Neural cell (in vitro differentiated cells): ENCODE data around the gene SSBP1.
"Not testable (repeated sequence)": the region's sequence is repeated elsewhere in the genome, so short reads cannot be mapped to it uniquely, and the experiment has no call there.

Experiments
- CTCF ChIP-seq: fragments of 450-650 bp; IDR thresholded peaks from 2 replicates; pipeline ENCODE4 v1.5.1; 2014; ENCODE audit warnings: antibody characterized with exemption, mild to moderate bottlenecking, moderate library complexity; ENCODE audit not compliant: poor library complexity, severe bottlenecking
- EP300 ChIP-seq: fragments of 450-650 bp; conservative IDR thresholded peaks from 2 replicates; pipeline ENCODE4 v1.6.1; 2014; ENCODE audit warnings: antibody characterized with exemption, mild to moderate bottlenecking, moderate library complexity; ENCODE audit not compliant: poor library complexity, severe bottlenecking
- EZH2 ChIP-seq: fragments of 200-600, 300-800 bp; shearing (Covaris generic), sonication (generic); IDR thresholded peaks from 2 replicates; pipeline ENCODE4 v1.6.1; 2014; ENCODE audit warnings: antibody characterized with exemption, low read length, borderline replicate concordance, mild to moderate bottlenecking; ENCODE audit not compliant: insufficient read depth, poor library complexity, severe bottlenecking
- POLR2AphosphoS5 ChIP-seq: IDR thresholded peaks from 2 replicates; pipeline ENCODE4 v1.6.1; 2012
- RAD21 ChIP-seq: fragments of 450-650 bp; conservative IDR thresholded peaks from 2 replicates; pipeline ENCODE4 v1.6.1; 2014; ENCODE audit warnings: antibody characterized with exemption, mild to moderate bottlenecking, moderate library complexity
- TAF1 ChIP-seq: IDR thresholded peaks from 2 replicates; pipeline ENCODE4 v1.6.1; 2012; ENCODE audit warnings: low read depth
- TF ChIP-seq, protein P1 (sequence below): IDR thresholded peaks from 2 replicates; pipeline ENCODE4 v1.6.1; 2012; ENCODE audit warnings: borderline replicate concordance

DNA sequence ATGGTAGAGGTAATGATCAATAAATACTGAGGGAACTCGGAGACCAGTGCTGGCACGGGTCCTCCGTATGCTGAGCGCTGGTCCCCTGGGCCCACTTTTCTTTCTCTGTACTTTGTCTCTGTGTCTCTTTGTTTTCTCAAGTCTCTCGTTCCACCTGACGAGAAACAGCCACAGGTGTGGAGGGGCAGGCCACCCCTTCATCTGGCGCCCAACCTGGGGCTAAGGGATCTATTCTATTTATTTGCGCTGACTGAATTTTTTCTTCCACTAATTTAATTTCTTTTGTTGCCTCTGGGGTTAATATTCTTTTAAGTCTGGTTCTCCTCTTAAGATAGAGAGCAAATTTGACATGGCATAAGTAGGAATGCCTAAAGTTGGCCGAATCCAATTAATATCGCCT is 13.7 kb downstream of the SSBP1 start:
- TF ChIP-seq EZH2, CTCF, RAD21, POLR2AphosphoS5, EP300, TAF1: not testable (repeated sequence)
- TF ChIP-seq, protein P1, sequence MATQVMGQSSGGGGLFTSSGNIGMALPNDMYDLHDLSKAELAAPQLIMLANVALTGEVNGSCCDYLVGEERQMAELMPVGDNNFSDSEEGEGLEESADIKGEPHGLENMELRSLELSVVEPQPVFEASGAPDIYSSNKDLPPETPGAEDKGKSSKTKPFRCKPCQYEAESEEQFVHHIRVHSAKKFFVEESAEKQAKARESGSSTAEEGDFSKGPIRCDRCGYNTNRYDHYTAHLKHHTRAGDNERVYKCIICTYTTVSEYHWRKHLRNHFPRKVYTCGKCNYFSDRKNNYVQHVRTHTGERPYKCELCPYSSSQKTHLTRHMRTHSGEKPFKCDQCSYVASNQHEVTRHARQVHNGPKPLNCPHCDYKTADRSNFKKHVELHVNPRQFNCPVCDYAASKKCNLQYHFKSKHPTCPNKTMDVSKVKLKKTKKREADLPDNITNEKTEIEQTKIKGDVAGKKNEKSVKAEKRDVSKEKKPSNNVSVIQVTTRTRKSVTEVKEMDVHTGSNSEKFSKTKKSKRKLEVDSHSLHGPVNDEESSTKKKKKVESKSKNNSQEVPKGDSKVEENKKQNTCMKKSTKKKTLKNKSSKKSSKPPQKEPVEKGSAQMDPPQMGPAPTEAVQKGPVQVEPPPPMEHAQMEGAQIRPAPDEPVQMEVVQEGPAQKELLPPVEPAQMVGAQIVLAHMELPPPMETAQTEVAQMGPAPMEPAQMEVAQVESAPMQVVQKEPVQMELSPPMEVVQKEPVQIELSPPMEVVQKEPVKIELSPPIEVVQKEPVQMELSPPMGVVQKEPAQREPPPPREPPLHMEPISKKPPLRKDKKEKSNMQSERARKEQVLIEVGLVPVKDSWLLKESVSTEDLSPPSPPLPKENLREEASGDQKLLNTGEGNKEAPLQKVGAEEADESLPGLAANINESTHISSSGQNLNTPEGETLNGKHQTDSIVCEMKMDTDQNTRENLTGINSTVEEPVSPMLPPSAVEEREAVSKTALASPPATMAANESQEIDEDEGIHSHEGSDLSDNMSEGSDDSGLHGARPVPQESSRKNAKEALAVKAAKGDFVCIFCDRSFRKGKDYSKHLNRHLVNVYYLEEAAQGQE: not testable (repeated sequence)
